ENCODE measurements around the gene MOB2.
"Not testable (repeated sequence)": the region's sequence is repeated elsewhere in the genome, so short reads cannot be mapped to it uniquely, and the experiment has no call there.

The MOB2 gene

DNA sequence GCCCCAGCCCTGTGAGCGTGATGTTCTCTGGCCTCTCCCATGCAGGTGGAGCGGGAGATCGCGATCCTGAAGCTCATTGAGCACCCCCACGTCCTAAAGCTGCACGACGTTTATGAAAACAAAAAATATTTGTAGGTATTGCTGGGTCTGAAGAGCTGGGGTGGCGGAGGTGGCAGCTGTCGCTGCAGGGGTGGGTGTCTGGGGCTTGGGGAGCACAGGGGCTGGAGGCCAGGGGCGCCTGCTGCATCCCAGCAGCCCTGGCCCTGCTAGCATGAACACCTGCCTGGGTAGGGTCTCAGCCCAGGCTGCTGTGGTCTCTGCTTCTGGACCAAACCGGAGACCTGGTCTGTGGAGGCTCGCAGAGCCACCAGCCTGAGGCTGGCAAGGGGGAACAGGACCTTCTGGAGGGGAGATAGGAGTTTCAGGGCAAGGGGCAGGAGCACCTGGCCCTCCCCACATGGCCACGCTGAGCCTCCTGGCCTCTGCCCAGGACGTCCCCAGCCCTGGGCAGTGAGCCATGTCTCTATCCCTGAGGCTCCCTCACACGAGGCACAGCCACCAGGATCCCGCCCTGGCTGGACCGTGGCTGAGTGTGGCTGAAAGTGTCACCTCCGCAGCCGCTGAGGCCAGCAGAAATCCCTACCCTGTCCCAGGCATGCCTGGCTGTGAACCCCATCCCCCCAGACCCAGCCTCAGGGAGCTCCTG is 48.2 kb downstream of the MOB2 start:
- no peak for DNase-seq

DNA sequence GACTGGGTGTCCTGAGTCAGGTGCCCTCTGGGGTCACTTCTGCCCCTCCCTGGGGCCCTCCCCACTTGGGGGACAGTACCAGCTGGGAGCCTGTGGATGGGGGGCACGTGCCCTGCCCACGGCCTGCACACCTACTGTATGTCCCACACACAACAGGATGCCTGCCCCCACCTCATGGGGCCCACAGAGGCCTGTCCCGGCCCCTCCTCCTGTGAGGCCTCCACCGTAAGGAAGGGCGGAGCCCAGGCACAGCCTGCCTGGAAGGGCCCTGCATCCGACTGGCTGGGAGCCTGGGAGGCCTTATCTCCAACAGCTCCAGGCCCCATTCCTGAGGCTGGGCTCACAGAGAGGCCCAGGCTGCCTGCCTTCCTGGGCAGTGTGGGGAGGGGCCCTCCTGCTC is 49.1 kb downstream of the MOB2 start:
- DNase-seq = peak in 1 of 2 experiments; percentile 25

DNA sequence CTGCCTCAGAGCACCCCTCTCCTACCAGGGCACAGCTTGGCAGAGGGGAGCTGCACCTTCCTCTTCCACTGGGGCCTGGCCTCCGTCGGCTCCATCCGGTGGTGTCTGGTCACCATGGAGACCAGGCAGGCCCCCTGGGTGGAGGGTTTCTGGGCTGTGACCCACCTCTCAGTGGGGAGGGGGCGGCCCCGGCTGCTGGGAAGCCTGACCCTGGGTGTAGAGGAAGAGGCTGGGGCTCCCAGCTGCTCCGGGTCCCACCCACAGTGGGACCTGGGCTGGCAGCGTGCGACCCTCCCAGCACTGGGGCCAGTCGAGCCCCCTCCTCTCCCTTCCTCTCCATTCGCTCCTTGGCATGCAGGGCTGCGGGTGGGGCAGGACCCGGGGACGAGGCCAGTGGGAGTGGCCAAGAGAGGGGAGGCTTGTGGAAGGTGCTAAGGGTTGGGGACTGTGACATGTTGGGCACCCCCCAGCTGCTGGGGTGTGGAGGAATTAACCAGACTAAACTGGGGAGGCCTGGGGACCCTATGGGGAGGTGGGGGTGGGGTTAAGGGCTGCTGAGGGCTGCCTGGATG is 50.0 kb downstream of the MOB2 start:
- DNase-seq = no peak

DNA sequence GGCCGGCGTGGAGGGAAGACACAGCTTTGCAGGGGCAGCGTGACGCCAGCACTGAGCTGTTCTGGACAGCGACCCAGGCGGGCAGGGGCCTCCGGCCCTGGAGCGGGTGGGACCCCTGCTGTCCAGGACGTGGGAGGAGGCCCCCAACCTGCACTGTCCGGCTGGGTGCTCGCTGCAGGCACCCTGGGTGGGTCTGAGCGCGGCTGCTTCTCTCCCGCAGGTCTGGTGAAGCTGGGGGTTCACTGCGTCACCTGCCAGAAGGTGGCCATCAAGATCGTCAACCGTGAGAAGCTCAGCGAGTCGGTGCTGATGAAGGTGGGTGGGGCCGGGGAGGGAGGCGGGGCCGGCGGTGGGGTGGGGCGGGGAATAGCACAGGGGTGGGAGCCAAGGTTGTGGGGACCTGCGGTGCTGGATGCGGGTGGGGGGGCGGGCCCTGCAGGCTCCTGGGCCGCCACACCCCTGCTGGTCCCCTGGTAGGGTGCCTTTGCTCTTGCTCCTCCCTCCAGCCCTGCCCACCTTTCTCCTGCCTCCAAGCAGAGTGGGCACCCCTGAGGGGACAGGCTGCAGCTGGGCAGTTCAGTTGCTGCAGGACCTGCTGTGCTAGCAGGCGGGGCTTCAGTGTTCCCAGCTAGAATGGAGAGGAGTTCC is 50.6 kb downstream of the MOB2 start:
- peak in 1 of 2 experiments; percentile 30 for DNase-seq

DNA sequence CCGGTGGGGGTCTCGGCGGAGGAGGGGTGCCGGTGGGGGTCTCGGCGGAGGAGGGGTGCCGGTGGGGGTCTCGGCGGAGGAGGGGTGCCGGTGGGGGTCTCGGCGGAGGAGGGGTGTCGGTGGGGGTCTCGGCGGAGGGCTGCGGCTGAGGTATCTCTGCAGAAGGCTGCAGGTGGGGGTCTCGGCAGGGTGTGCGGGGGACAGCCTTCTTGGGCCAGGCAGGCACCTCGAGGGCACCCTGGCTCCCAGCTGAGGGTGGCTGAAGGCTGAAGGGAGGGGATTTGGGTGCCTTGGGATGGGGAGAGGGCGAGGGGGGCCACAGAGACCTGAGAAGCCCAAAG is 51.1 kb downstream of the MOB2 start:
- DNase-seq = not testable (repeated sequence)

DNA sequence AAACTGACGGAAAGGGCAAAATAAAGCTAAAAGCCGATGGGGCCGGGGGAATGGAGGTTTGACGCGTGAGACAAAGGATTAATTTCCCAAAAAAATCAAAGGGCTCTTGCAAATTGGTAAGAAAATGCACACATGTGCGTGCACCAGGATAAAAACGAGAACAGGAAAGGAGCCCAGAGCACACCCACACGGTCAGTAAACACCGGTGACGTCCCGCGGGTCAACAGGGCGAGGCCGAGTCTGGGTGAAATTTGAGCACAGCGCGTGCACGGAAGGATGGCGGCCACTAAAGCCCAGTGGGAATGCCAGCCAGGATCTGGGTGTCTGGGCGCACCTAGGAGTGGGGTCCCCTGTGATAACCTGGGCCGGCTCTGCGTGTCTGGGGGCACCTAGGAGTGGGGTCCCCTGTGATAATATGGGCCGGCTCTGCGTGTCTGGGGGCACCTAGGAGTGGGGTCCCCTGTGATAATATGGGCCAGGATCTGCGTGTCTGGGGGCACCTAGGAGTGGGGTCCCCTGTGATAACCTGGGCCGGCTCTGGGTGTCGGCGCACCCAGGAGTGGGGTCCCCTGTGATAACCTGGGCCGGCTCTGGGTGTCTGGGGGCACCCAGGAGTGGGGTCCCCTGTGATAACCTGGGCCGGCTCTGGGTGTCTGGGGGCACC is 52.5 kb downstream of the MOB2 start:
- no peak for DNase-seq

DNA sequence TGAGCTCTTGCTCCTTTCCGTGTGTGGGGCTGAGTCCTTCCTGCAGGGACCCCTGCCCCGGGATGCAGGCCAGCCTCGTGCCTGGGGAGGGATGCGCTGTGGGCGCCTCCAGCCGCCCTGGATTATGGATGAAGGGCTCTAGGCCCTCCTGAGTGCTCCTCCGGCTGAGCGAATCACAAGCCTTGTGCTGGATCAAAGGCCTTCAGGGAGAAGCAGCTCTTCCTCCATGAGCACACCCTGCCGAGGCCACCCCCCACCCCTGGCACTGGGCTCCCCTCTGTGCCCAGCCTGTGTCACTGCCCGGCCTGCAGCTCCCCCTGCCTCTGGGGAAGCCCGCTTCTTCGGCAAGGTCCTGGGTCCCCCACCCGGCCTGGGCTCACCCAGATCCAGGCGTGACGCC is 53.0 kb downstream of the MOB2 start:
- DNase-seq = no peak

DNA sequence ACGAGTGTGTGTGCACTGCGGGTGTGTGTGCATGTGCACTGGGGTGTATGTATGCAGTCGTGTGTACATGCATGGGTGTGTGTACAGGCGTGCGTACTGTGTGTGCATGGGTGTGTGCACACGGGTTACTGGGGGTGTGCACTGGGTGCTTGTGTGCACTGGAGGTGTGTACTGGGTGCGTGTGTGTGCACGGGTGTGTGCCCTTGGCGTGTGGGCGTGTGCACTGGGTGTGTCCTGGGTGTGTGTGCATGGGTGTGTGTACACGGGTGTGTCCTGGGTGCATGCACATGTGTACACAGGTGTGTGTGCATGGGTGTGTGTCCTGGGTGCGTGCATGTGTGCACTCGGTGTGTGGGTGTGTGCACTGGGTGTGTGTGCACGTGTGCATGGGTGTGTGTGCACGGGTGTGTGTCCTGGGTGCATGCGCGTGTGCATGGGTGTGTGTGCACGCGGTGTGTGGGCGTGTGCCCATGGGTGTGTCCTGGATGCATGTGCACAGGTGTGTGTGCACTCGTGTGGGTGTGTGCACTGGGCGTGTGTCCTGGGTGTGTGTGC is 57.7 kb downstream of the MOB2 start:
- DNase-seq = no peak

DNA sequence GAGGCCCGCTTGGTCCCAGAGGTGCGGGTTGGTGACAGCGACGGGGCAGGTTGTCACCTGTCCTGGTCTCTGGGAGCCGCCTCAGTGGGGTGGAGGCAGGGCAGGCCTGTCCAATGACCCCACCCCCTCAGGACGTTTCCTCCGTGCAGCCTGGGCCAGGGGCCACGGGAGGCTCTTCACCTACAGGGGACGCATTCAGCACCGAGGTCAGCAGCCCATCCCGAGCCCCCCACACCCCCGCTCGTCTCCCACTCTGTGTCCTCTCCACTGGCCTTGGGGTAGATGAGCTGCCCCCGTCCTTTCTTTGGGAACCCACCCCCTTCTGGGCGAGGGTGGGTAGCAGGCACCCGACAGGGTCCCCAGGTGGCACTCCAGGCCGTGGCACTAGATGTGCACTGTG is 61.1 kb downstream of the MOB2 start:
- DNase-seq = no peak

DNA sequence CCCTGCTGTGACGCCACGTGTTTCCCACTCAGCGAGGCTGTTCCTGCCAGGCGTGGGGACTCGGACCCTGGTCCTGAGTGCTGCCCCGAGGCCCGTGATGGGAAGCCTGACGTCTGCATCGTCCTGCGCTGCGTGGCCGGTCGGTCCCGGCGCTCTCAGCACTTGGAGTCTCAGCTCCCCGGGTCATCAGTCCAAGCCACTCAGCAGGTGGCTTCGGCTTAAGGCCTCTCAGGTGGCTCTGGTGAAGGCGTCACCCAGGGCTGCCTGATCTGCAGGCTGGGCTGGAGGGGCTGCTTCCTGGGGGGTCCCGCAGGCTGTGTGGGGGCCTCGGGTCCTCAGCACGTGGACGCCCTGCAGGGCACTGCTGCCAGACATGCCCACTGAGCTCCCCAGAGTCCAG is 61.6 kb downstream of the MOB2 start:
- no peak for DNase-seq

DNA sequence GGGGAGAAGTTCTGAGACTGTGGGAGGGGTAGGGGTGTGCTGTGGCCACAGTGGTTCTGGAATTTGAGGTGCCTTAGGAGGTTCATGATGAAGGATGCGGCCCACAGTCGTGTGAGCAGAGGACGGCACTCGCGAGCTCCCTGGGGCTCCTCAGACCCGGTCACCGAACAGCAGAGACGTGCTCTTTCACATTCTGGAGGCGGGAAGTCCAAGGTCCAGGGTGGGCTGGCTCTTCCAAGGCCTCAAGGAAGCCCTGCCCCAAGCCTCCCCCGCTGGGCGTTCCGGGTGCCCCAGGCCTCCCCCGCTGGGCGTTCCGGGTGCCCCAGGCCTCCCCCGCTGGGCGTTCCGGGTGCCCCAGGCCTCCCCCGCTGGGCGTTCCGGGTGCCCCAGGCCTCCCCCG is 63.2 kb downstream of the MOB2 start:
- not testable (repeated sequence) for DNase-seq

DNA sequence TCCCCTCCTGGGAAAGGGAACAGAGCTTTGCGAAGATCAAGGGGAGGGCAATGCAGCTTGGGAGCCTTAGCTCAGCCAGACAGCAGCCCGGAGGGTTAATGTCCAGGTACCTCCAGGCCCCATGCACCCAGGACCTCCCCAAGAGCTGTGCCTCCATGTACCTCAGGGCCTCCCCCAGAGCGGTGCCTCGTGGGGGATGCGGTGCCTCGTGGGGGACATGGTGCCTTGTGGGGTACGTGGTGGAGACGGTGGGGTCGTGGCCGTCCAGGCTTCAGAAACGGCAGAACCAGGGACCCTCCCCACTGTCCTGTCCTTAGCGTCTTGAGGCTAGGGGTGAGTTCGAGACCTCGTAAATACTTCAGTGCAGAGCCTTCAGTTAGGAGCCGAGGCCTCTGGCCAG is 63.6 kb downstream of the MOB2 start:
- no peak for DNase-seq

DNA sequence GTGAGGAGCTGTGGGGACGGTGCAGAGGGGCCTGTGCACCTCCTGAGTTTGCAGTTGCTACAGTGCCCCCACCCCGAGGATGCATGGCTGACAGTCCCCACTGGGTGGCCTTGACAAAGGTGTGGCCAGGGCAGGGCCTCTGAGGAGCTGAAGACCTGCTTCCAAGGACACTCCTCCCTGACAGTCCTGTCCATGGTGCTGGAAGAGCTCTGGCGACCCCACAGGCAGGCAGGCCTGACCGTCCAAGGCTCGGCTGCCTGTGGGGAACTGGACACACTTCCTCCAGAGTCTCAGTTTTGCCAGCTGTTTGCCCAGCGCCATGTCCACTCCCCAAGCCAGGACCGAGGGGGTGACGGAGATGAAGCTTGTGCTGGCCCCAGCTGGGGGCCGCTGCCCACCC is 64.1 kb downstream of the MOB2 start:
- DNase-seq = no peak

DNA sequence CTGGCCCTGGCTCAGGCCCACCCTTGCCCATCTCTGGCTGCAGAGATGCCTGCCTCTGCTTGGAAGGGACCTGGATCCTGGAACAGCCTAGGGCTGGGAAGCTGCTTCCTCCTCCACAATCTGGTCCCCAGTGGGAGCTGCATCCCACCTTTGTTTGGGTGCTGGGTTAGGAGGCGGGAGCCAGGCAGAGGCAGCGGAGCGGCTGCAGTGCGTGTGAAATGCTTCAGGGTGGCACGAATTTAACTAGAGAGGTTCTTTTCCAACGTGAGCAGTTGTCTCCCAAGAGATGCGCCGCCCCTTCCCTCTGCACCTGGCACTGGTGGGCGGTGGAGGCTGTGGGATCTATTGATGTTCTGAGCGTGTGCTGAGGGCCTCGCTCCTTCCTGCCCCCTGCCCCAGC is 65.3 kb downstream of the MOB2 start:
- no peak for DNase-seq

DNA sequence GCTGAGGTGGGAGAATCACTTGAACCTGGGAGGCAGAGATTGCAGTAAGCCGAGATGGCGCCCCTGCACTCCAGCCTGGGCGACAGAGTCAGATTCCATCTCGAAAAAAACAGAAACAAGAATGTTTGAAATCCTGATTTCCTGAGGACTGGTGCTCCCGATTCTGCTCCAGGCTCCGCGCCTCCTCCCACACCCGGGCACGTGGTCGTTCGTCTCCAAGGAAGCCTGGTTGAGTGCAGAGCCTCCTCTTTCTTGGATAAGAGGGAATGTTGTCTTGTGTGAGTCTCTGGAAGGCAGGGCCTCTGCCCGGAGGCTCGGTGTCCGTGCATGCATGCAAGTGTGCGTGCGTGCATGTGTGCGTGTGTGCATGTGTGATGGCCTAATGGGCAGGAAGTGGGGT is 66.8 kb downstream of the MOB2 start:
- DNase-seq = no peak

All from SW 1271 (cell line).